GM18520 (cell line): ENCODE data around the gene ARPC5.

Experiments used
- ATAC-seq: cut with Tn5 transposase; IDR thresholded peaks from one replicate; pipeline ENCODE4 v1.9.1; 2021; ENCODE audit not compliant: unreplicated experiment

Gene ARPC5

GRCh38 chr1:183589384-183589783, 46.2 kb downstream of the ARPC5 start:
- no peak for ATAC-seq

GRCh38 chr1:183588827-183589226, 46.8 kb downstream of the ARPC5 start:
- ATAC-seq, result no peak

- ATAC-seq, result no peak
Observed at GRCh38 chr1:183586926-183587325, 48.7 kb downstream of the ARPC5 start.

GRCh38 chr1:183586455-183586854, 49.1 kb downstream of the ARPC5 start:
- no peak for ATAC-seq

- no peak for ATAC-seq
Observed at GRCh38 chr1:183585038-183585437, 50.5 kb downstream of the ARPC5 start.

GRCh38 chr1:183584147-183584546, 51.4 kb downstream of the ARPC5 start:
- no peak for ATAC-seq

GRCh38 chr1:183583466-183583865, 52.1 kb downstream of the ARPC5 start:
- no peak for ATAC-seq

GRCh38 chr1:183582021-183582713, 53.4 kb downstream of the ARPC5 start:
- no peak for ATAC-seq

- ATAC-seq, result no peak
Observed at GRCh38 chr1:183580281-183580682, 55.3 kb downstream of the ARPC5 start.

- no peak for ATAC-seq
Observed at GRCh38 chr1:183578856-183579255, 56.7 kb downstream of the ARPC5 start.

- ATAC-seq, result no peak
Observed at GRCh38 chr1:183577897-183578465, 57.6 kb downstream of the ARPC5 start.

- ATAC-seq, result no peak
Observed at GRCh38 chr1:183576537-183576936, 59.0 kb downstream of the ARPC5 start.

GRCh38 chr1:183575606-183576005, 60.0 kb downstream of the ARPC5 start:
- no peak for ATAC-seq

- no peak for ATAC-seq
Observed at GRCh38 chr1:183572721-183573120, 62.9 kb downstream of the ARPC5 start.

GRCh38 chr1:183571678-183572268, 63.8 kb downstream of the ARPC5 start:
- no peak for ATAC-seq
